RPMI8226 (cell line): Measurements from ENCODE around the gene VPS35.

Source experiments
- DNase-seq: peaks from one replicate; pipeline ENCODE4 v3.0.0-alpha.2; 2015

The VPS35 gene

DNA sequence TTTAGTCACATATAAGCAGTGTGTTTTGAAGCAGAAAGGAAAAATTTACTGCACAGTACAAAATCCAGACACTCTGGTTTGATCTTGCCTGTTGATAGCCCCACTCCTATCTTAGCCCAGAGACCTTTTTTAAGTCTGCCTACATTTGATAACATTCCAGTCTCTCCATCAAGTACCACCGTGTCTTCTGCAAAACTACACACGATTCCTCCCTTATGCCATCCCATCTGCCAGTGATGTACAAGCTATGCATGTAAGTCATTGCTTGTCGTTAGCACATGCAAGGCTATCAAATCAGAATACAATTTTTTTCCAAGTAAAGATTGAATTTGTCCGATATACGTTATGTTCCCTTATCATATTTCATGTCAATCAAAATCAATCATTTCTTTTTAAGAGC is 82.7 kb downstream of the VPS35 start:
- DNase-seq = no peak
